PFSK-1 (cell line): ENCODE measurements around the gene HNRNPA3.

Experiments used
- FOXP2 ChIP-seq: optimal IDR thresholded peaks from 2 replicates; pipeline ENCODE3; 2011; ENCODE audit warnings: borderline replicate concordance, control low read depth, inconsistent platforms; ENCODE audit not compliant: insufficient read depth; ENCODE audit errors: extremely low read length, extremely low read depth
- POLR2AphosphoS5 ChIP-seq: IDR thresholded peaks from 2 replicates; pipeline ENCODE4 v1.6.1; 2012; ENCODE audit warnings: low read depth, mild to moderate bottlenecking, control low read depth, low read length, moderate library complexity
- SIN3A ChIP-seq: IDR thresholded peaks from 2 replicates; pipeline ENCODE4 v1.6.1; 2012; ENCODE audit warnings: mild to moderate bottlenecking, low read length, moderate library complexity, borderline replicate concordance; ENCODE audit not compliant: insufficient read depth
- TAF1 ChIP-seq: IDR thresholded peaks from 2 replicates; pipeline ENCODE4 v1.6.1; 2012; ENCODE audit warnings: low read length, control low read depth, borderline replicate concordance; ENCODE audit not compliant: insufficient read depth
- TF ChIP-seq, protein P1 (sequence below), 2 experiments: IDR thresholded peaks; 2 replicates each; pipeline versions ENCODE4 v1.6.1 to v1.8.0; 2011 to 2012; ENCODE audit warnings: low read depth in 2 of 2, low read length in 2 of 2, control low read depth in 1 of 2, inconsistent platforms in 1 of 2, mild to moderate bottlenecking in 1 of 2, moderate library complexity in 1 of 2; ENCODE audit not compliant: insufficient read depth in 1 of 2

Gene HNRNPA3

DNA sequence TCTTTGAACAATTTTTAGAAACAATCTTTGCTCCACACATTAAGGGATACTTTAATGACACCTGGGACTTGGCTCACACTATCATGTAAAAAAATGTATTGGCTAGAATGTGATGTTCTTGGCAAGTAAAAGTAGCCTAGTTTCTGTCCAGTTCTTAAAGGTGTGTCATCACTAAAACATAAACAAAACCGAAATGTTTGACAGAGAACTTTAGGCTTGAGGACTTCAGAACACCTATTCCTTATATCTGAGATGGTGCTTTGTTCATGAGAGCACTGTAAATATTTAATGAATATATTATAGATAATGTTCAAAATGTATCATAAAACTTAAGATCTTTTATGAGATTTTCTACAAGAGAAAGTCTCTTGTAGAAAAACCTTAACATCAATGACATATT, 19.8 kb upstream of the HNRNPA3 start:
- TF ChIP-seq, protein P1, sequence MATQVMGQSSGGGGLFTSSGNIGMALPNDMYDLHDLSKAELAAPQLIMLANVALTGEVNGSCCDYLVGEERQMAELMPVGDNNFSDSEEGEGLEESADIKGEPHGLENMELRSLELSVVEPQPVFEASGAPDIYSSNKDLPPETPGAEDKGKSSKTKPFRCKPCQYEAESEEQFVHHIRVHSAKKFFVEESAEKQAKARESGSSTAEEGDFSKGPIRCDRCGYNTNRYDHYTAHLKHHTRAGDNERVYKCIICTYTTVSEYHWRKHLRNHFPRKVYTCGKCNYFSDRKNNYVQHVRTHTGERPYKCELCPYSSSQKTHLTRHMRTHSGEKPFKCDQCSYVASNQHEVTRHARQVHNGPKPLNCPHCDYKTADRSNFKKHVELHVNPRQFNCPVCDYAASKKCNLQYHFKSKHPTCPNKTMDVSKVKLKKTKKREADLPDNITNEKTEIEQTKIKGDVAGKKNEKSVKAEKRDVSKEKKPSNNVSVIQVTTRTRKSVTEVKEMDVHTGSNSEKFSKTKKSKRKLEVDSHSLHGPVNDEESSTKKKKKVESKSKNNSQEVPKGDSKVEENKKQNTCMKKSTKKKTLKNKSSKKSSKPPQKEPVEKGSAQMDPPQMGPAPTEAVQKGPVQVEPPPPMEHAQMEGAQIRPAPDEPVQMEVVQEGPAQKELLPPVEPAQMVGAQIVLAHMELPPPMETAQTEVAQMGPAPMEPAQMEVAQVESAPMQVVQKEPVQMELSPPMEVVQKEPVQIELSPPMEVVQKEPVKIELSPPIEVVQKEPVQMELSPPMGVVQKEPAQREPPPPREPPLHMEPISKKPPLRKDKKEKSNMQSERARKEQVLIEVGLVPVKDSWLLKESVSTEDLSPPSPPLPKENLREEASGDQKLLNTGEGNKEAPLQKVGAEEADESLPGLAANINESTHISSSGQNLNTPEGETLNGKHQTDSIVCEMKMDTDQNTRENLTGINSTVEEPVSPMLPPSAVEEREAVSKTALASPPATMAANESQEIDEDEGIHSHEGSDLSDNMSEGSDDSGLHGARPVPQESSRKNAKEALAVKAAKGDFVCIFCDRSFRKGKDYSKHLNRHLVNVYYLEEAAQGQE (IDR thresholded peaks at IDR 0.05; ENCODE audit: insufficient read depth in 1 of 2, low read depth in 2 of 2, low read length in 2 of 2) = no peak
- no peak for TF ChIP-seq POLR2AphosphoS5
- no peak for TF ChIP-seq FOXP2
- TF ChIP-seq TAF1 = no peak
- no peak for TF ChIP-seq SIN3A

DNA sequence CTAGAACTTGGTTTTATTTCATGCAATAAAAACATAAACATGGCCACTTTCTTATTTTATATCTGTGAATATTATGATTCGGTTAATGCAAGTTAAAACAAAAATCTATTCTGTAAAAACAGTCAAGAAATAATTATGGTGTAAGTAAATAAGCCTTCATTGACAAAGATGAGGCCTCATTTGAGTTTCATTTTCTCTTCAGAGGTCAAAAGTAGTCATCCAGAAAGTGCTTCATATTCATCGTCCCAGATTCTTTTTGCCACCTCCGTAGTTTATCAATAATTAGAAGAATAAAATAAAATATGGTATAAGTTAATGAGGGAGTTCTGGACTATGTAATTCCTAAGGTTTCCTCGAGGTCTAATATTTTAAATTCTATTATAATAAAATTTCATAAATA, 19.4 kb upstream of the HNRNPA3 start:
- TF ChIP-seq POLR2AphosphoS5 = no peak
- no peak for TF ChIP-seq SIN3A
- TF ChIP-seq TAF1 = no peak
- TF ChIP-seq, protein P1 (IDR thresholded peaks at IDR 0.05; ENCODE audit: insufficient read depth in 1 of 2, low read depth in 2 of 2, low read length in 2 of 2) = no peak
- no peak for TF ChIP-seq FOXP2

DNA sequence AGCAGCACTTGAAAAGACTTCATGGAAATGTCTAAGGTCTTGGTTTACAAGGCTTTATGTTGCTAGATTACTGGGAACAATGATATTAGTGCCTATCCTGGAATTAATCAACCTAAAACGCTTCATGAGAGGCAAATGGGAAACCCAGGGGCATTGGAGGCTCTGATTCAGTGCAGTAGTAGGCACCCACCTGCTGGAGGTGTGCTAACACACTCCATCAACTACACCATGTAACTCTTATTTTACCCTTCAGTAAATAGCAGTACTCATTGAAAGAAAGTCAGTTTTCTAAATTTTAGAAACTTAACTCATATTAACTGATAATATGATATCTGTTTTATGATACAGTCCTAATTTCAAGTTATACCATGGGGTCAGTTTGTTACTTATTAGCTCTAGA, 17.4 kb upstream of the HNRNPA3 start:
- TF ChIP-seq FOXP2 (no peak), TAF1 (no peak), POLR2AphosphoS5 (no peak), SIN3A (no peak)
- TF ChIP-seq, protein P1 (IDR thresholded peaks at IDR 0.05; ENCODE audit: insufficient read depth in 1 of 2, low read depth in 2 of 2, low read length in 2 of 2) = no peak

DNA sequence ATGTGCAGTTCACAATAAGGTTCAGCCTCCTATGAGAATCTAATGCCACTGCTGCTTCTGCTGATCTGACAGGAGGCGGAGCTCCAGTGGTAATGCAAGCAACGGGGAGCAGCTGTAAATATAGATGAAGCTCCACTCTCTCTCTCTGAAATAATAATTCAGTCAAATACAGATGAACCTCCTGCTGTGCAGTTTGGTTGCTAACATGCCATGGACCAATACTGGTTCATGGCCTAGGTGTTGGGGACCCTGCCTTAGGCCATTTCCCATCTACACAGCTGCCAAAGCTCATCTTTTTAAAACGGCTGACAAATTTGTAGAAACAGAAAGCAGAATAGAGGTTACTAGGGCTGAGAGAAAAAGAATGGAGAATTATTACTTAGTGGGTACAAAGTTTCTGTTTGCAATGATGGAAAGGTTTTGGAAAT, 10.7 kb upstream of the HNRNPA3 start:
- TF ChIP-seq POLR2AphosphoS5 = no peak
- TF ChIP-seq, protein P1 (IDR thresholded peaks at IDR 0.05; ENCODE audit: insufficient read depth in 1 of 2, low read depth in 2 of 2, low read length in 2 of 2) = no peak
- TF ChIP-seq SIN3A = no peak
- TF ChIP-seq FOXP2 = no peak
- no peak for TF ChIP-seq TAF1

DNA sequence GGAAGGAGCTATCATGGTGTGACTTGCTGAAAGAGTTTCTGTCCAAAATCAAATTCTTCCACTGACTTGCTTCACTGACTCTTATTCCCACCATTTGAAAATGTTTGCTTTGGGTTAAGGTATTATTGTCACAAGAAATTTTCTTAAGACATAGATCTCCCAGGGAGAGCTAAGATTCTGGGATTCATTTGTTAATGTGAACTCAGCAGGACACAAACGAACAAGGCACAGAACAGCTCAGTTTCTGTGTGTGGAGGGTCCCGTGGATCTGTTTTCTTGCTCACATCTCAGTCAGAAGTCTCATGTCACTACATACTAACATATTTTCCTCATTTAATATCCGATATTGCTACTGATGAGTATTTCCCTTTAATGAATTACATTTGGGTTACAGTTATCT, 8.2 kb upstream of the HNRNPA3 start:
- no peak for TF ChIP-seq TAF1
- TF ChIP-seq POLR2AphosphoS5 = no peak
- no peak for TF ChIP-seq FOXP2
- TF ChIP-seq, protein P1 (IDR thresholded peaks at IDR 0.05; ENCODE audit: insufficient read depth in 1 of 2, low read depth in 2 of 2, low read length in 2 of 2) = no peak
- TF ChIP-seq SIN3A = no peak
